Body of pancreas (tissue), 4 donors: ENCODE measurements around the gene GOLGA6B.

Experiments used
- POLR2A ChIP-seq, 3 donors: fragments of 450-650 bp; IDR thresholded peaks; one replicate each; pipeline ENCODE4 v1.6.1; 2016; ENCODE audit warnings: antibody characterized with exemption in 3 of 3, mild to moderate bottlenecking in 2 of 3
- TF ChIP-seq, protein P1 (sequence below), 7 experiments: fragments of 450-650 bp in 4 of 7; fragments of 200-600 bp in 3 of 7; sonication (generic) in 3 of 7; IDR thresholded peaks; one replicate each; pipeline ENCODE4 v1.5.1; 2016 to 2019; ENCODE audit warnings: antibody characterized with exemption in 7 of 7

- TF ChIP-seq, protein P1, sequence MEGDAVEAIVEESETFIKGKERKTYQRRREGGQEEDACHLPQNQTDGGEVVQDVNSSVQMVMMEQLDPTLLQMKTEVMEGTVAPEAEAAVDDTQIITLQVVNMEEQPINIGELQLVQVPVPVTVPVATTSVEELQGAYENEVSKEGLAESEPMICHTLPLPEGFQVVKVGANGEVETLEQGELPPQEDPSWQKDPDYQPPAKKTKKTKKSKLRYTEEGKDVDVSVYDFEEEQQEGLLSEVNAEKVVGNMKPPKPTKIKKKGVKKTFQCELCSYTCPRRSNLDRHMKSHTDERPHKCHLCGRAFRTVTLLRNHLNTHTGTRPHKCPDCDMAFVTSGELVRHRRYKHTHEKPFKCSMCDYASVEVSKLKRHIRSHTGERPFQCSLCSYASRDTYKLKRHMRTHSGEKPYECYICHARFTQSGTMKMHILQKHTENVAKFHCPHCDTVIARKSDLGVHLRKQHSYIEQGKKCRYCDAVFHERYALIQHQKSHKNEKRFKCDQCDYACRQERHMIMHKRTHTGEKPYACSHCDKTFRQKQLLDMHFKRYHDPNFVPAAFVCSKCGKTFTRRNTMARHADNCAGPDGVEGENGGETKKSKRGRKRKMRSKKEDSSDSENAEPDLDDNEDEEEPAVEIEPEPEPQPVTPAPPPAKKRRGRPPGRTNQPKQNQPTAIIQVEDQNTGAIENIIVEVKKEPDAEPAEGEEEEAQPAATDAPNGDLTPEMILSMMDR (IDR thresholded peaks at IDR 0.05): no peak
- TF ChIP-seq POLR2A (IDR thresholded peaks at IDR 0.05): no peak
Observed at GRCh38 chr15:72680931-72681330, 26.4 kb downstream of the GOLGA6B start.
